Neural progenitor cell (in vitro differentiated cells): ENCODE data around the gene MPPED1. TPM values are rescaled to one million over a fixed set of nuclear protein-coding genes. Genes with fewer than 3 reads are reported as not detected.
A peak's percentile ranks its signal among the peaks of the same experiment; 100 is the strongest.

Source experiments
- DNase-seq: peaks from one replicate; pipeline ENCODE4 v3.0.0-alpha.2; 2016; ENCODE audit warnings: low spot score
- H2AFZ ChIP-seq: fragments of 200-600 bp; sonication (generic); replicated peaks from 2 replicates; pipeline ENCODE4 v1.6.1; 2016; ENCODE audit warnings: antibody characterized with exemption
- H3F3A ChIP-seq: fragments of 200-600 bp; sonication (generic); 2 replicates; pipeline ENCODE4 v1.6.1; 2016; ENCODE audit warnings: antibody characterized with exemption, low read depth
- H3K27ac ChIP-seq: fragments of 200-600 bp; sonication (generic); 2 replicates; pipeline ENCODE4 v1.5.1; 2016; ENCODE audit warnings: mild to moderate bottlenecking
- H3K27me3 ChIP-seq: fragments of 200-600 bp; sonication (generic); 2 replicates; pipeline ENCODE4 v1.6.1; 2016; ENCODE audit warnings: mild to moderate bottlenecking, moderate library complexity
- H3K36me3 ChIP-seq: fragments of 200-600 bp; sonication (generic); 2 replicates; pipeline ENCODE4 v1.5.1; 2016
- H3K4me1 ChIP-seq: fragments of 200-600 bp; sonication (generic); 2 replicates; pipeline ENCODE4 v1.6.1; 2016; ENCODE audit warnings: mixed run types
- H3K4me2 ChIP-seq: fragments of 200-600 bp; sonication (generic); 2 replicates; pipeline ENCODE4 v1.6.1; 2016
- H3K4me3 ChIP-seq: fragments of 200-600 bp; sonication (generic); 2 replicates; pipeline ENCODE4 v1.5.1; 2016
- H3K79me2 ChIP-seq: fragments of 200-600 bp; sonication (generic); 2 replicates; pipeline ENCODE4 v1.6.1; 2016; ENCODE audit warnings: low read depth
- H3K9ac ChIP-seq: fragments of 200-600 bp; sonication (generic); 2 replicates; pipeline ENCODE4 v1.6.1; 2016
- H3K9me3 ChIP-seq: fragments of 200-600 bp; sonication (generic); 2 replicates; pipeline ENCODE4 v1.5.1; 2016; ENCODE audit warnings: low read depth
- H4K20me1 ChIP-seq: fragments of 200-600 bp; sonication (generic); 2 replicates; pipeline ENCODE4 v1.6.1; 2016; ENCODE audit warnings: low read depth
- H3K27ac Mint-ChIP-seq: 3 replicates; pipeline ENCODE4 v1.8.0; 2021; ENCODE audit warnings: mixed read lengths
- H3K27me3 Mint-ChIP-seq: 2 replicates; pipeline ENCODE4 v1.8.0; 2022; ENCODE audit warnings: low read depth, mild to moderate bottlenecking, inconsistent platforms, moderate library complexity, mixed read lengths; ENCODE audit not compliant: insufficient read depth
- H3K36me3 Mint-ChIP-seq: 3 replicates; pipeline ENCODE4 v1.8.0; 2021; ENCODE audit warnings: mixed read lengths
- H3K4me1 Mint-ChIP-seq: 3 replicates; pipeline ENCODE4 v1.8.0; 2021; ENCODE audit warnings: mixed read lengths
- H3K4me3 Mint-ChIP-seq: 3 replicates; pipeline ENCODE4 v1.8.0; 2021; ENCODE audit warnings: mild to moderate bottlenecking, moderate library complexity, mixed read lengths
- H3K9me3 Mint-ChIP-seq: 3 replicates; pipeline ENCODE4 v1.8.0; 2020; ENCODE audit warnings: mixed read lengths
- EZH2 ChIP-seq: fragments of 200-600 bp; sonication (generic); IDR thresholded peaks from 2 replicates; pipeline ENCODE4 v1.6.1; 2017; ENCODE audit warnings: antibody characterized with exemption, mild to moderate bottlenecking, moderate library complexity
- EZH2phosphoT487 ChIP-seq: fragments of 200-600 bp; sonication (generic); IDR thresholded peaks from 2 replicates; pipeline ENCODE4 v1.6.1; 2017; ENCODE audit warnings: antibody characterized with exemption
- total RNA-seq: library from RNA; depleted of rRNA; stranded (reverse); fragments of >200 nt; gene quantifications from 2 replicates; pipeline ENCODE4 v1.2.3, GENCODE V29; 2015; ENCODE audit warnings: low replicate concordance
- TF ChIP-seq, protein P1 (sequence below): fragments of 200-600 bp; sonication (generic); IDR thresholded peaks from 2 replicates; pipeline ENCODE4 v1.5.1; 2017; ENCODE audit warnings: antibody characterized with exemption, mild to moderate bottlenecking

Gene MPPED1, protein sequence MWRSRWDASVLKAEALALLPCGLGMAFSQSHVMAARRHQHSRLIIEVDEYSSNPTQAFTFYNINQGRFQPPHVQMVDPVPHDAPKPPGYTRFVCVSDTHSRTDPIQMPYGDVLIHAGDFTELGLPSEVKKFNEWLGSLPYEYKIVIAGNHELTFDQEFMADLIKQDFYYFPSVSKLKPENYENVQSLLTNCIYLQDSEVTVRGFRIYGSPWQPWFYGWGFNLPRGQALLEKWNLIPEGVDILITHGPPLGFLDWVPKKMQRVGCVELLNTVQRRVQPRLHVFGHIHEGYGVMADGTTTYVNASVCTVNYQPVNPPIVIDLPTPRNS
- total RNA-seq: 2.0 and 4.5 TPM in 2 replicates

DNA sequence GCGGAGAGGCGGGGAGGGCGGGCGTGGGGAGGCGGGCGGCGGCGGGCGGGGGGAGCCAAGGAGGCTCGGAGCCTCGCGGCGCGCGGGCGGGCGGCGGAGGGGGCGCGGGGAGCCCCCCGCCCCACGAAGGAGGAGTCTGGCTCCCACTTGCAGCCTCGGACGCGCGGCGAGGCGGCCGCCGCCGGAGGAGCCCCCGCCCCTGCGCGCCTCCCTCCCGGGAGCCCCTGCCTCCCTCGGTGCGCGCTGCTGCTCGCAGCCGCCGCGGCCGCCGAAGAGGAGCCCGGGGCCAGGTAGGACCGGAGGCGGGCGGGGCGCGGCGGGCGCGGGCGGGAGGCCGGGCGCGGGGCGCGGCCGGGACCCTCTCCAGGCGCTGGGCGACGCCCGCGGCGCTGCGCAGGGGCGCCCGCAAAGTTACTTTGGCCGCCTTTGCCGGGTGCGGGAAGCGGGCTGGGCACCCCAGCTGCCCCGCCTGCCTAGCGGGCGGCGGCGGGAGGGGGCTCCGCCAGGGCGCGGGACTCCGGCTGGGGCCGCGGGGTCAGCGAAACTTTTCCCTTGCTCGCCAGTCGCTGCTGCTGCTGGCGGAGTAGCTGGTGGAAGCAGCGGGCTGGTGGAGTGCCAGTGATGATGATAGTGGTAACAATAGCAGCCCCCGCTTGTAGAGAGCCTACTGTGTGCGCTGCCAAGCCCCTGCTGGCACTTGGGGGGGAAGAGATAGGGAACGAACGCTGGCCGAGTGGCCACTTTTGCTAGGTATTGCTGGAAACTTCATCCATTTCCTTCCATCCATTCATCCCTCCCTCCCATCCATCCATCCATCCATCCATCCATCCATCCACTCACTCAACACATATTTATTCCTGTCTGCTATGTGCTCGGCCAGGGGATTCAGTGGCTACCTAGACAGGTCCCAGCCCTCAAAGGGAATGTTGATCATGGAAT is at the start of gene MPPED1:
MPPED1 (plus strand) TSS at position 146 of the 939 bp plus-strand sequence. CDS start 12,972 bp downstream, outside the sequence.
- Histone ChIP-seq H3K9ac (no peak within 1 kb of the TSS), H2AFZ (peak within 1 kb of the TSS; percentile 89)
- TF ChIP-seq, protein P1, sequence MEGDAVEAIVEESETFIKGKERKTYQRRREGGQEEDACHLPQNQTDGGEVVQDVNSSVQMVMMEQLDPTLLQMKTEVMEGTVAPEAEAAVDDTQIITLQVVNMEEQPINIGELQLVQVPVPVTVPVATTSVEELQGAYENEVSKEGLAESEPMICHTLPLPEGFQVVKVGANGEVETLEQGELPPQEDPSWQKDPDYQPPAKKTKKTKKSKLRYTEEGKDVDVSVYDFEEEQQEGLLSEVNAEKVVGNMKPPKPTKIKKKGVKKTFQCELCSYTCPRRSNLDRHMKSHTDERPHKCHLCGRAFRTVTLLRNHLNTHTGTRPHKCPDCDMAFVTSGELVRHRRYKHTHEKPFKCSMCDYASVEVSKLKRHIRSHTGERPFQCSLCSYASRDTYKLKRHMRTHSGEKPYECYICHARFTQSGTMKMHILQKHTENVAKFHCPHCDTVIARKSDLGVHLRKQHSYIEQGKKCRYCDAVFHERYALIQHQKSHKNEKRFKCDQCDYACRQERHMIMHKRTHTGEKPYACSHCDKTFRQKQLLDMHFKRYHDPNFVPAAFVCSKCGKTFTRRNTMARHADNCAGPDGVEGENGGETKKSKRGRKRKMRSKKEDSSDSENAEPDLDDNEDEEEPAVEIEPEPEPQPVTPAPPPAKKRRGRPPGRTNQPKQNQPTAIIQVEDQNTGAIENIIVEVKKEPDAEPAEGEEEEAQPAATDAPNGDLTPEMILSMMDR: no peak
- TF ChIP-seq EZH2: no peak
- no peak for TF ChIP-seq EZH2phosphoT487

DNA sequence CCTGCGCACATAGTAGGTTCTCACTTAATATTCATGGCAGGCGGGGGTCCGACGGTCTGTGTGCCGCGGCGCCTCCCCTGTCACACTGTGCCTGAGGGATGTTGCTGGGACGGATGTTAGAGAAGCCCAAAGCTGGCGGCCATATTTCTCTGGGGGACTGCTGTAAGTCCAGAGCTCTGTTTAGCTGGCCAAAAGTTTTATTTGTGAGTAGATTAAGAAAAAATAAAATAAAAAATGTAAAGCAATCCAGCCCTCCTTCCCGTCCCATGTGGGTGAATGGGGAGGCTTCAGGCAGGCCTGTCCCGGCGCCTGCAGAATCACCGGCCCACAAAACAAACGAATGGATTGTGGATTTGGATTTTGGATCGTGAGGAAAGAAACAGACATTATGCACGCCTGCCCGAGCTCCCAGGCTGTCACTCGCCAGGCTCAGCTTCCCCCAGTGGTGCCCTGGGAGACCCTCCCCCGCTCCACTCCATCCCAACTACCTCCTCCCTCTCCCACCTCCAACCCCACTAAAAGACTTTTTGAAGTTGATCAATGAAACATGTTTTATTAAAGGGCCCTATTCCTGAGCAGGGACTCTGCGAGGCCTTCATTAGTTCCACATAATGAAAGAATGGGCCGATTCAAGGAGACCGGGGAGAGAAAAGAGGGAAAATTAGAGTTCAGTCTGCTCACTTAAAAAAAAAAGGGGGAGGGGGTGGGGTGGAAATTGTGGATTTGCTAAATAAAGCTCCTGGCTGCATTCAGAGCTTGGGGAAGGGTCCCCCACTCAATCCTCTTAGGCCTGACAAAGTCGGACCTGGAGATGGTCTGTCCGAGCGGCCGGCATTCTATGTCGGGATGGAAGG is 48.3 kb upstream of the MPPED1 start:
- Histone ChIP-seq H3K4me2 (peak overlapping the region; percentile 68), H2AFZ (no peak overlapping the region), H3F3A (peaks cover 36% of the 10 kb centered on the region), H3K79me2 (no peaks in the 10 kb centered on the region), H3K9ac (no peak overlapping the region), H3K9me3 (no peaks in the 10 kb centered on the region), H3K27me3 (peaks cover 7% of the 10 kb centered on the region), H3K36me3 (no peaks in the 10 kb centered on the region), H4K20me1 (no peaks in the 10 kb centered on the region), H3K4me3 (peak overlapping the region; percentile 25), H3K4me1 (peaks cover 56% of the 10 kb centered on the region), H3K27ac (peak overlapping the region; percentile 92)
- H3K4me1 Mint-ChIP-seq: peaks cover 36% of the 10 kb centered on the region
- H3K9me3 Mint-ChIP-seq: no peaks in the 10 kb centered on the region
- no peaks in the 10 kb centered on the region for H3K36me3 Mint-ChIP-seq
- TF ChIP-seq EZH2phosphoT487 (no peak), EZH2 (peak; percentile 59)
- TF ChIP-seq, protein P1: no peak
- H3K27me3 Mint-ChIP-seq: peaks cover 24% of the 10 kb centered on the region
- H3K27ac Mint-ChIP-seq: peak overlapping the region; percentile 85
- H3K4me3 Mint-ChIP-seq: peak overlapping the region; percentile 57
- DNase-seq: peak; percentile 89

More for the DNA sequence above, at the start of gene MPPED1:
- peaks cover 51% of the 10 kb centered on the region for H3K27me3 Mint-ChIP-seq
- no peaks in the 10 kb centered on the region for H3K36me3 Mint-ChIP-seq
- Histone ChIP-seq H3K27ac (no peak within 1 kb of the TSS), H3K79me2 (no peaks in the 10 kb centered on the region), H3K27me3 (peaks cover 67% of the 10 kb centered on the region), H3K4me1 (peaks cover 52% of the 10 kb centered on the region), H3K4me3 (peak within 1 kb of the TSS; percentile 60), H3K9me3 (no peaks in the 10 kb centered on the region), H3K4me2 (peak within 1 kb of the TSS; percentile 95), H3F3A (peaks cover 33% of the 10 kb centered on the region), H4K20me1 (peaks cover 3% of the 10 kb centered on the region), H3K36me3 (no peaks in the 10 kb centered on the region)
- peak within 1 kb of the TSS; percentile 88 for H3K4me3 Mint-ChIP-seq
- no peak within 1 kb of the TSS for H3K27ac Mint-ChIP-seq
- DNase-seq: peak; percentile 65
- H3K9me3 Mint-ChIP-seq: no peaks in the 10 kb centered on the region
- H3K4me1 Mint-ChIP-seq: peaks cover 29% of the 10 kb centered on the region

DNA sequence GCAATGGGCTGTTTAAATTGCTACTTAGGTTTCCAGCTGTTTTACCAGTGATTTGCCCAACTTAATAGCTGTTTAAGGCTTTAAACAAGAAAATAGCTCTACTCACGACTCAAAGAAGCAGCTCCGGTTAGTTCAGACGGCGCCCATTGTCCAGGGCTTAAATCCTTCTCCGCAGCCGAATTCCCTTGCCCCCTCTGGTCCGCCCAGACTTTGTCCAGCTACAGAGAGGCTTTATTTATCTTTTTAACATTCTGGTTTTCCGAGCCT is 47.7 kb upstream of the MPPED1 start:
- Mint-ChIP-seq H3K4me3 (peak overlapping the region; percentile 37), H3K9me3 (no peaks in the 10 kb centered on the region), H3K27ac (peak overlapping the region; percentile 65), H3K27me3 (peaks cover 24% of the 10 kb centered on the region), H3K36me3 (no peaks in the 10 kb centered on the region), H3K4me1 (peaks cover 36% of the 10 kb centered on the region)
- no peaks in the 10 kb centered on the region for H3K79me2 ChIP-seq
- H3K4me2 ChIP-seq: peak overlapping the region; percentile 68
- H3F3A ChIP-seq: peaks cover 36% of the 10 kb centered on the region
- no peak overlapping the region for H3K9ac ChIP-seq
- H3K27ac ChIP-seq: peak overlapping the region; percentile 92
- H3K27me3 ChIP-seq: peaks cover 7% of the 10 kb centered on the region
- H3K9me3 ChIP-seq: no peaks in the 10 kb centered on the region
- H3K4me1 ChIP-seq: peaks cover 56% of the 10 kb centered on the region
- H4K20me1 ChIP-seq: no peaks in the 10 kb centered on the region
- peak; percentile 95 for DNase-seq
- no peak for TF ChIP-seq EZH2
- peak; percentile 69 for TF ChIP-seq EZH2phosphoT487
- no peak overlapping the region for H2AFZ ChIP-seq
- no peaks in the 10 kb centered on the region for H3K36me3 ChIP-seq
- no peak overlapping the region for H3K4me3 ChIP-seq
